GM12878 (cell line): Measurements from ENCODE around the gene PROSER2. TPM values are rescaled to one million over a fixed set of nuclear protein-coding genes. Genes with fewer than 3 reads are reported as not detected.

ENCODE experiments used
- ATAC-seq: fragments of 200-7000 bp; cut with Tn5 transposase; 3 replicates; pipeline ENCODE4 v1.9.1; 2020; ENCODE audit warnings: mild to moderate bottlenecking, moderate library complexity
- BruUV-seq: library from RNA; stranded (reverse); fragments of 400-500 nt; replicated peaks from 2 replicates; lab custom pipeline; 2021; lab: Mats Ljungman, UMichigan
- CTCF ChIA-PET: fragments of 300-600 bp; sonication (Branson Sonifier 250); formaldehyde crosslinking; extraction: SDS; loops from one replicate; lab custom pipeline; 2021; ENCODE audit warnings: inconsistent platforms; lab: Yijun Ruan, JAX
- POLR2A ChIA-PET: fragments of 350-600 bp; formaldehyde crosslinking; extraction: SDS; loops from one replicate; lab custom pipeline; 2021; ENCODE audit warnings: inconsistent platforms; lab: Charles Lee
- RAD21 ChIA-PET: fragments of 300-600 bp; sonication (Branson Sonifier 250); formaldehyde crosslinking; loops from one replicate; lab custom pipeline; 2023; ENCODE audit warnings: antibody characterized with exemption; ENCODE audit not compliant: unreplicated experiment; lab: Charles Lee
- SMC1A ChIA-PET: fragments of 300-600 bp; sonication (Branson Sonifier 250); formaldehyde crosslinking; loops from one replicate; lab custom pipeline; 2023; ENCODE audit not compliant: unreplicated experiment, uncharacterized antibody; lab: Charles Lee
- DNase-seq: peaks from one replicate; pipeline ENCODE4 v3.0.0-alpha.2; 2011; ENCODE audit warnings: low read depth, low spot score
- FAIRE-seq: peaks from 3 replicates; lab custom pipeline; 2011; peaks lifted over from hg19 to GRCh38; lab: Jason Lieb, UNC
- H2AFZ ChIP-seq: 2 replicates; pipeline ENCODE4 v1.6.0; 2011; ENCODE audit warnings: low read depth, low read length, control low read depth; ENCODE audit not compliant: control insufficient read depth
- H3K27ac ChIP-seq: 2 replicates; pipeline ENCODE4 v1.5.1; 2011; ENCODE audit warnings: control low read depth; ENCODE audit not compliant: control insufficient read depth, insufficient read depth
- H3K27me3 ChIP-seq, 2 experiments: replicated peaks in 1 of 2; 2 replicates each; pipeline versions ENCODE4 v1.6.0 to v1.6.1; 2011; ENCODE audit warnings: low read length in 1 of 2; ENCODE audit not compliant: control insufficient read depth in 2 of 2, insufficient read depth in 2 of 2
- H3K36me3 ChIP-seq, 2 experiments: 2 replicates each; pipeline ENCODE4 v1.5.1; 2011; ENCODE audit warnings: low read length in 1 of 2; ENCODE audit not compliant: control insufficient read depth in 2 of 2, insufficient read depth in 2 of 2
- H3K4me1 ChIP-seq: 2 replicates; pipeline ENCODE4 v1.6.1; 2011; ENCODE audit warnings: mild to moderate bottlenecking, low read length, moderate library complexity, mixed read lengths; ENCODE audit not compliant: control insufficient read depth, insufficient read depth
- H3K4me2 ChIP-seq: 2 replicates; pipeline ENCODE4 v1.6.0; 2011; ENCODE audit warnings: control low read depth; ENCODE audit not compliant: control insufficient read depth, insufficient read depth
- H3K4me3 ChIP-seq: fragments of 200-600 bp; sonication (generic); 2 replicates; pipeline ENCODE4 v1.5.1; 2016
- H3K79me2 ChIP-seq: 2 replicates; pipeline ENCODE4 v1.6.0; 2011; ENCODE audit warnings: low read length; ENCODE audit not compliant: control insufficient read depth, insufficient read depth
- H3K9ac ChIP-seq: 2 replicates; pipeline ENCODE4 v1.8.0; 2011; ENCODE audit warnings: low read length, control low read depth, mixed read lengths; ENCODE audit not compliant: control insufficient read depth, insufficient read depth
- H3K9me3 ChIP-seq: replicated peaks from 3 replicates; pipeline ENCODE4 v1.5.1; 2011; ENCODE audit warnings: mild to moderate bottlenecking, low read length; ENCODE audit not compliant: control insufficient read depth, insufficient read depth
- H4K20me1 ChIP-seq: 2 replicates; pipeline ENCODE4 v1.6.0; 2011; ENCODE audit not compliant: control insufficient read depth, insufficient read depth
- HCFC1 ChIP-seq: fragments of 150-350 bp; IDR thresholded peaks from 2 replicates; pipeline ENCODE4 v1.6.1; 2014; ENCODE audit warnings: low read length
- HDAC2 ChIP-seq: fragments of 200-600 bp; sonication (generic); IDR thresholded peaks from 2 replicates; pipeline ENCODE4 v1.6.1; 2017
- HDGF ChIP-seq: fragments of 450-650 bp; IDR thresholded peaks from 2 replicates; pipeline ENCODE4 v1.6.1; 2016; ENCODE audit warnings: antibody characterized with exemption
- JUND ChIP-seq: IDR thresholded peaks from 2 replicates; pipeline ENCODE4 v1.6.1; 2012; ENCODE audit warnings: low read depth, mild to moderate bottlenecking, low read length, improper control_type of control experiment, moderate library complexity
- MEF2A ChIP-seq: IDR thresholded peaks from 2 replicates; pipeline ENCODE4 v1.6.1; 2011; ENCODE audit warnings: low read depth, mild to moderate bottlenecking, low read length, moderate library complexity; ENCODE audit not compliant: insufficient read depth
- MEF2B ChIP-seq: fragments of 450-650 bp; IDR thresholded peaks from 2 replicates; pipeline ENCODE4 v1.6.1; 2018; ENCODE audit warnings: mild to moderate bottlenecking, moderate library complexity; ENCODE audit not compliant: partially characterized antibody, poor library complexity, severe bottlenecking
- MYC ChIP-seq: IDR thresholded peaks from 2 replicates; pipeline ENCODE4 v1.6.1; 2011; ENCODE audit warnings: mild to moderate bottlenecking, low read length, moderate library complexity, inconsistent platforms; ENCODE audit not compliant: insufficient read depth, insufficient replicate concordance, insufficient read length, severe bottlenecking
- NFIC ChIP-seq: IDR thresholded peaks from 2 replicates; pipeline ENCODE4 v1.6.1; 2012; ENCODE audit warnings: low read depth, mild to moderate bottlenecking, inconsistent platforms, low read length, moderate library complexity
- POLR2AphosphoS2 ChIP-seq: IDR thresholded peaks from 2 replicates; pipeline ENCODE4 v1.6.1; 2011; ENCODE audit warnings: low read depth, mild to moderate bottlenecking, low read length, improper control_type of control experiment, moderate library complexity
- RB1 ChIP-seq: fragments of 450-650 bp; formaldehyde crosslinking; IDR thresholded peaks from 2 replicates; pipeline ENCODE4 v1.6.1; 2017; ENCODE audit warnings: mild to moderate bottlenecking, borderline replicate concordance
- RELA ChIP-seq: fragments of 450-650 bp; IDR thresholded peaks from 2 replicates; pipeline ENCODE4 v1.8.0; 2014; ENCODE audit warnings: borderline replicate concordance; ENCODE audit not compliant: partially characterized antibody
- SMAD5 ChIP-seq: IDR thresholded peaks from 2 replicates; pipeline ENCODE4 v1.6.1; 2016; ENCODE audit warnings: antibody characterized with exemption, low read depth
- TCF3 ChIP-seq: IDR thresholded peaks from 2 replicates; pipeline ENCODE4 v1.6.1; 2012; ENCODE audit warnings: low read depth, mild to moderate bottlenecking, low read length, borderline replicate concordance; ENCODE audit not compliant: insufficient read depth
- ZNF24 ChIP-seq: fragments of 450-650 bp; IDR thresholded peaks from 2 replicates; pipeline ENCODE4 v1.6.1; 2017; ENCODE audit warnings: antibody characterized with exemption, mild to moderate bottlenecking
- ZNF384 ChIP-seq: IDR thresholded peaks from 2 replicates; pipeline ENCODE4 v1.6.1; 2012; ENCODE audit warnings: low read depth, mild to moderate bottlenecking, low read length, improper control_type of control experiment, borderline replicate concordance
- WGBS: methylation state at CpG from one replicate; pipeline ENCODE4 v1.1.6; 2016; ENCODE audit warnings: low lambda C conversion rate; ENCODE audit not compliant: insufficient replicate concordance, insufficient coverage; ENCODE audit errors: missing lambda C conversion rate; 5-methylcytosine and 5-hydroxymethylcytosine counted together
- in situ Hi-C: fragments of 300-500 bp; cut with MboI; formaldehyde crosslinking; loops from 9 replicates; pipeline ENCODE4 v1.14.3; 2018; ENCODE audit warnings: mixed read lengths
- intact Hi-C: fragments of 100-400 bp; cut with micrococcal nuclease; formaldehyde crosslinking; loops from one replicate; pipeline ENCODE4 v1.14.2; 2022; ENCODE audit not compliant: unreplicated experiment
- polyA plus RNA-seq, 11 experiments: library from polyadenylated mRNA; depleted of rRNA in 4 of 11; unstranded in 6 of 11; stranded (reverse) in 5 of 11; fragments of >200 nt; fragmentation: Nextera tagmentation in 4 of 11; fragmentation: Illumina TruSeq in 1 of 11; extraction: Ambion mirVana in 4 of 11; extraction: Trizol in 1 of 11; gene quantifications; 1 replicate in 1 of 11; 2 replicates in 10 of 11; pipeline versions ENCODE4 v1.2.1 to v1.2.3, GENCODE V29; 2011 to 2016; ENCODE audit warnings: inconsistent platforms in 2 of 11, missing spikeins in 2 of 11, low read depth in 1 of 11
- total RNA-seq, 4 experiments: library from RNA; depleted of rRNA in 3 of 4; stranded (reverse); fragments of >200 nt in 3 of 4; fragmentation: Illumina TruSeq in 1 of 4; extraction: Trizol in 1 of 4; gene quantifications; 2 replicates each; pipeline versions ENCODE4 v1.2.1 to v1.2.3, GENCODE V29; 2013 to 2021
- TF ChIP-seq, protein P1 (sequence below): fragments of 450-650 bp; IDR thresholded peaks from 2 replicates; pipeline ENCODE4 v1.6.1; 2017; ENCODE audit warnings: mild to moderate bottlenecking, moderate library complexity
- TF ChIP-seq, protein P2 (sequence below): fragments of 450-650 bp; IDR thresholded peaks from 2 replicates; pipeline ENCODE4 v1.6.1; 2017; ENCODE audit warnings: mild to moderate bottlenecking

The PROSER2 gene
- total and polyA plus RNA-seq, 10 of the 15 experiments (the other 5 are each of a cell fraction or from before 2014, with no cell fraction given) = 0.04 to 0.25 (median 0.07) TPM; not detected in 6

DNA sequence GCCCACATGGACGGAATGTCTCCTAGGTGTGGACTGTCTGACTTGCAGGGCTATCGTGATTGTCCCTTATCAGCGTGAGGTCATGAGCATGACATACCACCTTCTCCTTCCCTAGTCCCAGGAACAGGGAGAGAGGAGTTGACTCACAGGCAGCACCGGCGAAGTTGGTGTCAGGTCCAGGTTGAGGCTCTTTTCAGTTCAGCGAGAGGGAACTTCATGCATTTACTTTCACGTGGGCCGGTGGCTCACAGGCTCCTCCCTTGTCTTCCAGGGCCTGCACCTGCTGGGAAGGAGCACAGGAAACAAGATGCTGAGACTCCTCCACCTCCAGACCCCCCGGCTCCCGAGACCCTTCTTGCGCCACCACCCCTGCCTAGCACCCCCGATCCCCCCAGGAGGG lies 46.1 kb downstream of the PROSER2 start:
- no peaks in the 10 kb centered on the region for H4K20me1 ChIP-seq
- ChIA-PET SMC1A (no interaction called here), POLR2A (no interaction called here), RAD21 (no interaction called here), CTCF (no interaction called here)
- WGBS = 78% methylated on average over 12 of the region's 12 CpGs
- H3K27me3 ChIP-seq = peaks cover 0 to 2% of the 10 kb centered on the region in 2 experiments; a peak in 2 of 4 replicates
- DNase-seq = no peak
- in situ Hi-C loops (no loop called here), intact Hi-C loops (no loop called here)
- H3K4me3 ChIP-seq = no peak overlapping the region
- no peaks in the 10 kb centered on the region for H3K36me3 ChIP-seq
- BruUV-seq = no TSS peak
- no peaks in the 10 kb centered on the region for H3K79me2 ChIP-seq
- no peak overlapping the region for H3K27ac ChIP-seq
- no peak for FAIRE-seq
- no peak overlapping the region for H2AFZ ChIP-seq
- H3K4me2 ChIP-seq = no peak overlapping the region
- TF ChIP-seq JUND (no peak), HDAC2 (no peak), RB1 (no peak), MYC (no peak), SMAD5 (no peak), HCFC1 (no peak), MEF2A (no peak), HDGF (no peak), NFIC (no peak), ZNF24 (no peak), TCF3 (no peak), RELA (no peak), MEF2B (no peak), POLR2AphosphoS2 (no peak), ZNF384 (no peak)
- TF ChIP-seq, protein P1, sequence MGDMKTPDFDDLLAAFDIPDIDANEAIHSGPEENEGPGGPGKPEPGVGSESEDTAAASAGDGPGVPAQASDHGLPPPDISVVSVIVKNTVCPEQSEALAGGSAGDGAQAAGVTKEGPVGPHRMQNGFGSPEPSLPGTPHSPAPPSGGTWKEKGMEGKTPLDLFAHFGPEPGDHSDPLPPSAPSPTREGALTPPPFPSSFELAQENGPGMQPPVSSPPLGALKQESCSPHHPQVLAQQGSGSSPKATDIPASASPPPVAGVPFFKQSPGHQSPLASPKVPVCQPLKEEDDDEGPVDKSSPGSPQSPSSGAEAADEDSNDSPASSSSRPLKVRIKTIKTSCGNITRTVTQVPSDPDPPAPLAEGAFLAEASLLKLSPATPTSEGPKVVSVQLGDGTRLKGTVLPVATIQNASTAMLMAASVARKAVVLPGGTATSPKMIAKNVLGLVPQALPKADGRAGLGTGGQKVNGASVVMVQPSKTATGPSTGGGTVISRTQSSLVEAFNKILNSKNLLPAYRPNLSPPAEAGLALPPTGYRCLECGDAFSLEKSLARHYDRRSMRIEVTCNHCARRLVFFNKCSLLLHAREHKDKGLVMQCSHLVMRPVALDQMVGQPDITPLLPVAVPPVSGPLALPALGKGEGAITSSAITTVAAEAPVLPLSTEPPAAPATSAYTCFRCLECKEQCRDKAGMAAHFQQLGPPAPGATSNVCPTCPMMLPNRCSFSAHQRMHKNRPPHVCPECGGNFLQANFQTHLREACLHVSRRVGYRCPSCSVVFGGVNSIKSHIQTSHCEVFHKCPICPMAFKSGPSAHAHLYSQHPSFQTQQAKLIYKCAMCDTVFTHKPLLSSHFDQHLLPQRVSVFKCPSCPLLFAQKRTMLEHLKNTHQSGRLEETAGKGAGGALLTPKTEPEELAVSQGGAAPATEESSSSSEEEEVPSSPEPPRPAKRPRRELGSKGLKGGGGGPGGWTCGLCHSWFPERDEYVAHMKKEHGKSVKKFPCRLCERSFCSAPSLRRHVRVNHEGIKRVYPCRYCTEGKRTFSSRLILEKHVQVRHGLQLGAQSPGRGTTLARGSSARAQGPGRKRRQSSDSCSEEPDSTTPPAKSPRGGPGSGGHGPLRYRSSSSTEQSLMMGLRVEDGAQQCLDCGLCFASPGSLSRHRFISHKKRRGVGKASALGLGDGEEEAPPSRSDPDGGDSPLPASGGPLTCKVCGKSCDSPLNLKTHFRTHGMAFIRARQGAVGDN = no peak
- TF ChIP-seq, protein P2, sequence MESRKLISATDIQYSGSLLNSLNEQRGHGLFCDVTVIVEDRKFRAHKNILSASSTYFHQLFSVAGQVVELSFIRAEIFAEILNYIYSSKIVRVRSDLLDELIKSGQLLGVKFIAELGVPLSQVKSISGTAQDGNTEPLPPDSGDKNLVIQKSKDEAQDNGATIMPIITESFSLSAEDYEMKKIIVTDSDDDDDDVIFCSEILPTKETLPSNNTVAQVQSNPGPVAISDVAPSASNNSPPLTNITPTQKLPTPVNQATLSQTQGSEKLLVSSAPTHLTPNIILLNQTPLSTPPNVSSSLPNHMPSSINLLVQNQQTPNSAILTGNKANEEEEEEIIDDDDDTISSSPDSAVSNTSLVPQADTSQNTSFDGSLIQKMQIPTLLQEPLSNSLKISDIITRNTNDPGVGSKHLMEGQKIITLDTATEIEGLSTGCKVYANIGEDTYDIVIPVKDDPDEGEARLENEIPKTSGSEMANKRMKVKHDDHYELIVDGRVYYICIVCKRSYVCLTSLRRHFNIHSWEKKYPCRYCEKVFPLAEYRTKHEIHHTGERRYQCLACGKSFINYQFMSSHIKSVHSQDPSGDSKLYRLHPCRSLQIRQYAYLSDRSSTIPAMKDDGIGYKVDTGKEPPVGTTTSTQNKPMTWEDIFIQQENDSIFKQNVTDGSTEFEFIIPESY = no peak
- no peak overlapping the region for H3K9ac ChIP-seq
- ATAC-seq = no peak
- H3K4me1 ChIP-seq = no peaks in the 10 kb centered on the region
- H3K9me3 ChIP-seq = no peaks in the 10 kb centered on the region
